Loucy (cell line): ENCODE results near the gene VAT1L.

ENCODE experiments used
- EZH2phosphoT487 ChIP-seq: fragments of 200-600 bp; IDR thresholded peaks from 2 replicates; pipeline ENCODE4 v1.6.1; 2018; ENCODE audit warnings: antibody characterized with exemption, mild to moderate bottlenecking, moderate library complexity, borderline replicate concordance
- TF ChIP-seq, protein P1 (sequence below): fragments of 200-600 bp; sonication (generic); conservative IDR thresholded peaks from 2 replicates; pipeline ENCODE4 v1.5.1; 2014; ENCODE audit warnings: mild to moderate bottlenecking, antibody characterized with exemption, low read length

GRCh38 chr16:77745972-77746371, 42.4 kb upstream of the VAT1L start:
- TF ChIP-seq, protein P1, sequence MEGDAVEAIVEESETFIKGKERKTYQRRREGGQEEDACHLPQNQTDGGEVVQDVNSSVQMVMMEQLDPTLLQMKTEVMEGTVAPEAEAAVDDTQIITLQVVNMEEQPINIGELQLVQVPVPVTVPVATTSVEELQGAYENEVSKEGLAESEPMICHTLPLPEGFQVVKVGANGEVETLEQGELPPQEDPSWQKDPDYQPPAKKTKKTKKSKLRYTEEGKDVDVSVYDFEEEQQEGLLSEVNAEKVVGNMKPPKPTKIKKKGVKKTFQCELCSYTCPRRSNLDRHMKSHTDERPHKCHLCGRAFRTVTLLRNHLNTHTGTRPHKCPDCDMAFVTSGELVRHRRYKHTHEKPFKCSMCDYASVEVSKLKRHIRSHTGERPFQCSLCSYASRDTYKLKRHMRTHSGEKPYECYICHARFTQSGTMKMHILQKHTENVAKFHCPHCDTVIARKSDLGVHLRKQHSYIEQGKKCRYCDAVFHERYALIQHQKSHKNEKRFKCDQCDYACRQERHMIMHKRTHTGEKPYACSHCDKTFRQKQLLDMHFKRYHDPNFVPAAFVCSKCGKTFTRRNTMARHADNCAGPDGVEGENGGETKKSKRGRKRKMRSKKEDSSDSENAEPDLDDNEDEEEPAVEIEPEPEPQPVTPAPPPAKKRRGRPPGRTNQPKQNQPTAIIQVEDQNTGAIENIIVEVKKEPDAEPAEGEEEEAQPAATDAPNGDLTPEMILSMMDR: no peak
- no peak for TF ChIP-seq EZH2phosphoT487
